ENCODE measurements around the gene PLCL1.

Gene PLCL1

DNA sequence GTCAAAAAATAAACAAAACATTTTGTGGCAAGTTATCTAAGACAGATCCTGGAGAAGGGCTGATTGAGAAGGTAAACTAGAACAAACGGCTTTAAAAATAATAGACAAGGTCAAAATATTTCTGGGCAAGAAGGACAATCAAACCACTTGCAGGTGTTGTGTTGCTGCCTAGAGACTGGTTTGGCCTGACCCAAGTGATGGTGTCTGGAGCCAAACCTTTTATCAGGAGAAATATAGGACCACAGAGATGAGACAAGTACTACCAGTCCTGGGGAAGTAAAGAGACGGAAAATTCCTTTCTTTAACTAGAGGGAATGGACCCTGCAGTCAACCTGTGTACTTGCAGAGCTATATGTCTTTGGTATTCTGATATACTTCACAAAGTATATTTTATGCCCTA, 44.2 kb downstream of the PLCL1 start:
- ATAC-seq (replicated peaks; ENCODE audit: extremely low read depth, poor library complexity, severe bottlenecking) (no peak), DNase-seq (ENCODE audit: low spot score in 2 of 2) (no peak)
- no peak overlapping the region for H3K27ac Mint-ChIP-seq (ENCODE audit: low read depth)
- no peaks in the 10 kb centered on the region for H3K9me3 Mint-ChIP-seq
- peaks cover 1% of the 10 kb centered on the region for H3K36me3 Mint-ChIP-seq (ENCODE audit: insufficient read depth)
- H3K27me3 Mint-ChIP-seq, result peaks cover 49% of the 10 kb centered on the region
- no peak overlapping the region for H3K4me3 Mint-ChIP-seq
- no peaks in the 10 kb centered on the region for H3K4me1 Mint-ChIP-seq

DNA sequence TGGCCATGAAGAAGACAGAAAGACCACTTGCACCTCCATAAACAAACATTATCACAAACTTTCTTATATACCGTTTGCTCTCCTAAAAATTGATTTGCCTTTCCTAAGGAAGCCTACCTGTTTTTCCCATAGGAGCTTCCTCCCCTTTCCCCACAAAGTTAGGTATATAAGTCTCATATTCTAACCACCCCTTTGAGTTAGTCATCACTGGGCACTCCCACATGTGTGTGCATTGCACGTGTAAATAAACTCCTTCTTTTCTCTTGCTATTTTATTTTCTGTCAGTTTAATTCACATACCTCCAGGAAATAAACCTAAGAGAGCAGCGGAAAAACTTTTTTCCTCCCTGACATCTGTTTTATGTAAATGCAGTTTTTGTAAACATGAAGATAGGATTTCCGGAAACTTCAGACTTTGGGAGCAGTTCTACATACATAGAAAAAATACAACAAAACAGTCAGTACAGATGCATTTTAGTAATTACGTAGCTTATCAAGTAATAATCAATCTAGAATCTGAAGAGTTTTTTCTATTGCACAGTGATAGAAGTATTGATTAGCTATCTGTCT, 46.6 kb downstream of the PLCL1 start:
- Mint-ChIP-seq H3K4me3 (no peak overlapping the region), H3K27me3 (peaks cover 26% of the 10 kb centered on the region), H3K27ac (ENCODE audit: low read depth) (no peak overlapping the region), H3K9me3 (no peaks in the 10 kb centered on the region), H3K36me3 (ENCODE audit: insufficient read depth) (peaks cover 1% of the 10 kb centered on the region), H3K4me1 (no peaks in the 10 kb centered on the region)
- no peak for ATAC-seq (replicated peaks; ENCODE audit: extremely low read depth, poor library complexity, severe bottlenecking)
- no peak for DNase-seq (ENCODE audit: low spot score in 2 of 2)

DNA sequence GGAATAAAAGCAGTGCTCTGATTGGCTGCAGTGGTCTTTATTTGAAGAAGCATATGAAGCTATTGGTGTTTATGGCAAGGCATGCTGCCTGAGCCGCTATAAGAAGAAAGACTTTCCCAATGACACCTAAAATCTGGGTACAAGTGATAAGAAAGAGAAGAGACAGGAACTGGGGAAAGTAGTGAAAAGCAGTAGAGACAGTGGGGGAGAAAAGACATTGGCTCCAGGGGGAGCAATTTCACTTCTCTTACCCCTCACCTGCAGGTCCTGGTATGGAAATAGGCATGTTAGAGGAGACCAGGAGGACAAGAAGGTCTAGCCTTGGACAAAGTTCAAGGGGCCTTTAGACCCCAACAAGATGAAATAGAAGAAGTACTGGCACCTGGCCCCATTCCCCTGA, 47.1 kb downstream of the PLCL1 start:
- peaks cover 22% of the 10 kb centered on the region for H3K27me3 Mint-ChIP-seq
- ATAC-seq (replicated peaks; ENCODE audit: extremely low read depth, poor library complexity, severe bottlenecking) (no peak), DNase-seq (ENCODE audit: low spot score in 2 of 2) (no peak)
- no peaks in the 10 kb centered on the region for H3K9me3 Mint-ChIP-seq
- no peak overlapping the region for H3K27ac Mint-ChIP-seq (ENCODE audit: low read depth)
- no peaks in the 10 kb centered on the region for H3K4me1 Mint-ChIP-seq
- H3K36me3 Mint-ChIP-seq (ENCODE audit: insufficient read depth), result peaks cover 1% of the 10 kb centered on the region
- H3K4me3 Mint-ChIP-seq, result no peak overlapping the region

DNA sequence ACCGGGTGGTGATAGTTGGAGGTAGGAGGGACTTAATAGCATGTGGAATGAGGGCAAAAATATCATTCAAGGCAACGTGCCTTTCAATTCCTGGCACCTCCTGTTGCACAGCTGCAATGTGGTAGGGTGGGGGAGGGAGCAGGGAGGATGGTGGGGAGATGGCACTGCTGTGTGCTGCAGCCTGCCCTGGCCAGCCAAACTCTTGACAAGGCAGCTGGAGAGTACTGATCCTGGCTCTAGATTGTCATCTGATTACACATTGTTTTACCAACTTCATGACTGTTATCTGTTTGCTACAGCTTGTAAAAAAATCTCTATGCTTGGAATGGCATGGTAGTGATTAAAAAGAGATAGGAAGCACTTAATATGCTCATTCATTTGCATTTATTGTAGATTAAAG, 47.7 kb downstream of the PLCL1 start:
- peaks cover 20% of the 10 kb centered on the region for H3K27me3 Mint-ChIP-seq
- no peaks in the 10 kb centered on the region for H3K9me3 Mint-ChIP-seq
- no peaks in the 10 kb centered on the region for H3K4me1 Mint-ChIP-seq
- no peak overlapping the region for H3K27ac Mint-ChIP-seq (ENCODE audit: low read depth)
- ATAC-seq (replicated peaks; ENCODE audit: extremely low read depth, poor library complexity, severe bottlenecking) (no peak), DNase-seq (ENCODE audit: low spot score in 2 of 2) (no peak)
- peaks cover 1% of the 10 kb centered on the region for H3K36me3 Mint-ChIP-seq (ENCODE audit: insufficient read depth)
- H3K4me3 Mint-ChIP-seq, result no peak overlapping the region

DNA sequence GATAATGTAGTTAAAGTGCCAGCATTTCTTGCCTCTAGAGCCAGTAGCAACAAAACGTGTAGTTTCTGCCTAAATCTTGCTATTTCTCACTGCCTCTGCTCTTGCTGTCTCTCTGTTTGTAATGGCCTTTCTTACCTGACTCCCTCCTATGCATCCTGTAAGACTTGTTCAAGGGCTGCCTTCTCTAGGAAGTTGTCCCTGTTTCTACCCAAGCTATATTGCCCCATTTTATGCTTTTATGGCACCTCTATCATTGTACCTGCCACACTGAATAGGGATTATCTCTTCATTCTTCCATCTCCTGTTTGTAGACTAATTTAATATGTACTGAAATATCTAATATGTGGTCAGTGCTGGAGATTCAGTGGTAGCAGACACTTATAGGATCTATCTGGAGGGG, 49.2 kb downstream of the PLCL1 start:
- Mint-ChIP-seq H3K9me3 (no peaks in the 10 kb centered on the region), H3K27me3 (peaks cover 11% of the 10 kb centered on the region), H3K4me3 (no peak overlapping the region), H3K36me3 (ENCODE audit: insufficient read depth) (peaks cover 1% of the 10 kb centered on the region), H3K4me1 (no peaks in the 10 kb centered on the region), H3K27ac (ENCODE audit: low read depth) (no peak overlapping the region)
- ATAC-seq (replicated peaks; ENCODE audit: extremely low read depth, poor library complexity, severe bottlenecking), result no peak
- DNase-seq (ENCODE audit: low spot score in 2 of 2), result no peak

DNA sequence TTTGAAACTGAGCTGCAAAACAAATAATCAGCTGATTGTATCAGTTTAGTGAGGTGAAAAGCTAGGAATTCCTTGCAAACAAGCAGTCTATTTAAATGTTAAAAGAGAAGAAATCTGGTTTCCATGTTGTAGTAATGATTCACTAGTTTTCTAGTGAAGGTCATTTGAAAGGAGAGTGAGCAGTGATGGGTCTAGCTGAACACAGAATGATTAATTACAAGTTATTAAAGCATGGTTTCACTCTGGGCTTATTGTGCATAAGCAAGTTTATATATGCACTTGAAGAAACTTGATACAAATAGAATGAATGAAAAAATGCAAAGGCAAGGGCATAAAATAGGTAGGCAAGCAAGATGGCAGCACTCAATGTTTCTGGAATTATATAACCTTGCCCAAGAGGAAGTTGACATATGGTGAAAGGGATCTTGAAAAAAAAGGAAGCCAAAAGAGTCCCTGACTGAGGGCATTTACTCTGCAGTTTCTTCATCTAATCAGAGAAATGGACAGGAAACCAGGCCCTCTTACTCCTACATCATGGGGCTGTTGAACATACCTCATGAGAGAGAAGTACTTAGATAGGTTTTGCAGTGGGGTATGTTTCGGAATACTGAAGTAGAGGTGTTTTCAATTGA, 53.2 kb downstream of the PLCL1 start:
- DNase-seq (ENCODE audit: low spot score in 2 of 2) (no peak), ATAC-seq (replicated peaks; ENCODE audit: extremely low read depth, poor library complexity, severe bottlenecking) (no peak)
- Mint-ChIP-seq H3K9me3 (no peaks in the 10 kb centered on the region), H3K4me3 (no peak overlapping the region), H3K4me1 (no peaks in the 10 kb centered on the region), H3K36me3 (ENCODE audit: insufficient read depth) (no peaks in the 10 kb centered on the region), H3K27me3 (no peaks in the 10 kb centered on the region), H3K27ac (ENCODE audit: low read depth) (no peak overlapping the region)

DNA sequence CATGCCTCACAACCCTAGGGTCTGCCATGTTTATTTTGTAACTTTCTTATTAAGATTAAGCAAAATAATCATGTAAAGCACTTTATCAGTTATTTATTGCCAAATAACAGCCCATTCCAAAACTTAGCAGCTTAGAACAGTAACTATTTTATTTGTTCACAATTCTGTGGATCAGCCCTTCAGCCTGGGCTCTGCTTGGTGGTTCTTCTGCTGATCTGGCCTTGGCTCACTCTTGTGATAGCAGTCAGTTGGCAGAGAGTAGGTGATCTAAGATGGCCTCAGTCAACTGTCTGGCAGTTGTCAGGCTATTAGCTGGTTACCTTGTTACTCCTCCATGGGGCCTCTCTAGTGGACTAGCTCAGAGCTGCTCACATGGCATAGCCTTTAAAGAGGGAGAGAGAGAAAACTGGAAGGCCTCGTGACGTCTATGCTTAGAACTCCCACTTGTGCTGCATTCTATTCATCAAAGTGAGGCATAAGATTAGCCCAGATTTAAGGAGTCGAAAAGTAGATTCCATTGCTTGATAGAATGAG, 54.3 kb downstream of the PLCL1 start:
- no peak for DNase-seq (ENCODE audit: low spot score in 2 of 2)
- H3K4me1 Mint-ChIP-seq, result no peaks in the 10 kb centered on the region
- H3K27me3 Mint-ChIP-seq, result no peaks in the 10 kb centered on the region
- no peaks in the 10 kb centered on the region for H3K36me3 Mint-ChIP-seq (ENCODE audit: insufficient read depth)
- H3K27ac Mint-ChIP-seq (ENCODE audit: low read depth), result no peak overlapping the region
- H3K9me3 Mint-ChIP-seq, result no peaks in the 10 kb centered on the region
- ATAC-seq (replicated peaks; ENCODE audit: extremely low read depth, poor library complexity, severe bottlenecking), result no peak
- H3K4me3 Mint-ChIP-seq, result no peak overlapping the region

DNA sequence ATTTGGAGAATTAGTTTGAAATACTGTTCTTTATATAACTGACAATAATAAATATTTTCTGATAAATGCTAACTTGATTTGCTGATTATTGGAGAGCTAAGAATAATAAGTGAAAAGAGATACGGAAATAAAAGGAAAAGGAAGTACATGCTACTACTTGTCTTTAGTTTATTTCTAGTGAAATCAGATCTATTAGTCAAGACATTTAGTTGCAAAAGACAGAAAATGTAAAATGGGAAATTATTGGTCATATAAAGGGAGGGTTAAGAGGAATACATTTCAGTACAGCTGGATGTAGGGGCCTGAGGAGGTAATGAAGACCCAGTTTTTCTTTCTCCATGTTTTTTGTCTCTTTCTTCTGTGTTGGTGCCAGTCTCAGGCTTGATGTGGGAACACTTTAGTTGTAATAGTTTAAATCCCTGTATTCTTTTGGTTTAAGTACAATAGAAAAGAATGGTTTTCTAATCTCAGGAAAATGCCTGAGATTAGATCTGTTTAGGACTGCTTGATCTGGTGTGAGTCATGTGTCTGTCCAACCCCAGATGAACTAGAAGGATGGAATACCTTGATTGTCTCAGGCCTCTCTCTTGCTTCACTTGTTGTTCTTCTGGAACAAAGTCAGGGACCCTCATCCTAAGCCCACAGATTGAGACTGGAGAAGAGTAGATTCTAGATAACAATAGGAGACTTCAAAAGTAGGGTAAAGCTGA, 58.0 kb downstream of the PLCL1 start:
- Mint-ChIP-seq H3K4me3 (no peak overlapping the region), H3K36me3 (ENCODE audit: insufficient read depth) (no peaks in the 10 kb centered on the region), H3K4me1 (no peaks in the 10 kb centered on the region), H3K27me3 (no peaks in the 10 kb centered on the region), H3K9me3 (no peaks in the 10 kb centered on the region), H3K27ac (ENCODE audit: low read depth) (no peak overlapping the region)
- DNase-seq (ENCODE audit: low spot score in 2 of 2) (no peak), ATAC-seq (replicated peaks; ENCODE audit: extremely low read depth, poor library complexity, severe bottlenecking) (no peak)

DNA sequence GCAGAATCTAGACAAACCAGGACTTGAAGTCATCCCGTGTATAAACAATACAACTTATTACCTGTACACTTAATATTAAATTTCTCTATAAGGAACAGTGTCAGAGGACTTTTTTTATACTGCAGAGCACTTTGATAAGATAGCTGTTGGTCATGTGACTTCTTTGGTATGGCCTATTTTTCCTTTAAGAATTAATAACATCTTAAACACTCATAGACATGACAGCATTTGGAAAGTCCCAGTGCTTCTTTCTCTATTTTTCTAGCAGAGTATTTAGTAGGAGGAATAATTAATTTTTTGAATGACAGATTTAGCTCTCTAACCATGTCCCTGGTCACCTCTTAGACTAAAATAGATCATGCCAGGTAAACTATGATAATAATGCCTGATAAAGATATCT, 59.4 kb downstream of the PLCL1 start:
- no peaks in the 10 kb centered on the region for H3K9me3 Mint-ChIP-seq
- DNase-seq (ENCODE audit: low spot score in 2 of 2) (no peak), ATAC-seq (replicated peaks; ENCODE audit: extremely low read depth, poor library complexity, severe bottlenecking) (no peak)
- no peaks in the 10 kb centered on the region for H3K4me1 Mint-ChIP-seq
- no peak overlapping the region for H3K27ac Mint-ChIP-seq (ENCODE audit: low read depth)
- no peak overlapping the region for H3K4me3 Mint-ChIP-seq
- no peaks in the 10 kb centered on the region for H3K36me3 Mint-ChIP-seq (ENCODE audit: insufficient read depth)
- H3K27me3 Mint-ChIP-seq, result no peaks in the 10 kb centered on the region

DNA sequence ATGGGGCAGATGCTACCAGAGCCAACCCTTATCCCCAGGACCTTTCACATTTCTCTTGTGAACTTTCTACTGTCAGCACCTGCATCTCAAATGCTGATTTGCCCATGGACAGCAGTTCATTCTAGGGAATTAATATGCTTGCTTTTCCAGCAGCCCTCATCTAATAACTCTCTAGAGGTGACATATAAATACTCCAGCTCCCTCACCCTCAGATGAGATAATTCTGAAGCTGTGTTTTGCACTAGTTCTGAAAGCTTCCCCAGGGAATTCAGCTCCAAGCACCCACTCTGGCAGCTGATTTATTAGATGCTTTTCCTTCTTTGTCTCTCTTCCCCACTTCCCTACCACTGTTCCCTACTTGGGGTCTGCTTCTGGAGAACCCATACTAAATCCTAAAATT, 62.1 kb downstream of the PLCL1 start:
- Mint-ChIP-seq H3K4me3 (no peak overlapping the region), H3K9me3 (no peaks in the 10 kb centered on the region), H3K27me3 (no peaks in the 10 kb centered on the region), H3K4me1 (no peaks in the 10 kb centered on the region), H3K36me3 (ENCODE audit: insufficient read depth) (no peaks in the 10 kb centered on the region), H3K27ac (ENCODE audit: low read depth) (no peak overlapping the region)
- DNase-seq (ENCODE audit: low spot score in 2 of 2) (no peak), ATAC-seq (replicated peaks; ENCODE audit: extremely low read depth, poor library complexity, severe bottlenecking) (no peak)

DNA sequence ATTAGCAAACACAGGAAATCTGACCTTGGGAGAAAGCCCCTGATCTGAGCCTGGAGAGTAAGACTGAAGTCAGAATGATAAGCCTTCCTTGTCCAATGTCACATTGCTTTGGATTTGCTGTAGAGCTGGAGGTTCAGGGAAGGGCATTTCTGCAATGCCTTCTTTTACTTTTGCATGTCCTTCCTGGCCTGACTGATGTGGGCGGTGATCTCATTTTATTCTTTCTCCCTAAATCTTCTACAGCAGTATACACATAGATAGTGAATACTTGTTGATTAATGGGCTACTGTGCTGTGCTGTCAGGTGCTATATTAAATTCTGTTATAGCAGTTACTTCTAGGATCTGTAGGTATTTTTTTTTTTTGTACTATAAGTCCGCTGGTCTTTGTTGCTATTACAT, 62.6 kb downstream of the PLCL1 start:
- Mint-ChIP-seq H3K36me3 (ENCODE audit: insufficient read depth) (no peaks in the 10 kb centered on the region), H3K27me3 (no peaks in the 10 kb centered on the region), H3K4me1 (peaks cover under 1% of the 10 kb centered on the region), H3K27ac (ENCODE audit: low read depth) (no peak overlapping the region), H3K4me3 (no peak overlapping the region), H3K9me3 (no peaks in the 10 kb centered on the region)
- no peak for ATAC-seq (replicated peaks; ENCODE audit: extremely low read depth, poor library complexity, severe bottlenecking)
- DNase-seq (ENCODE audit: low spot score in 2 of 2), result no peak

DNA sequence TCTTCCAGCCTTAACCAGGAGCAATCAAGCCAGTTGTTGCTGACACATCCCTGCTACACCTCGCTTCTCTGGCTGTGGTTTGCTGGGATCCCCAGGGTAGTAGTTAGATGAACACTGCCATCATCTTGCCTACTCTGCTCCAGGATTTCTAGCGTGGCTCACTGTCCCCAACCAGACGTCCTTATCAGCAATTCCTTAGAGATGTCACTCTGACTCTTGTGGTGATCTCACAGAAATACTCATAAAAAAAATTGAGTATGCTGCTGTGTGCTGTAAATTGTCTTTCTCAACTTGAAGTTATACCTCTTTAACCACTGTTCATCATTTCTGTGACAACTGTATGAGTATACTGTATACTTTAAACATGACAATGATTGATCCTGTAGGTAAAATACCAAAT, 63.2 kb downstream of the PLCL1 start:
- no peak for ATAC-seq (replicated peaks; ENCODE audit: extremely low read depth, poor library complexity, severe bottlenecking)
- H3K27me3 Mint-ChIP-seq, result no peaks in the 10 kb centered on the region
- no peaks in the 10 kb centered on the region for H3K36me3 Mint-ChIP-seq (ENCODE audit: insufficient read depth)
- H3K27ac Mint-ChIP-seq (ENCODE audit: low read depth), result no peak overlapping the region
- peaks cover 5% of the 10 kb centered on the region for H3K4me1 Mint-ChIP-seq
- H3K4me3 Mint-ChIP-seq, result no peak overlapping the region
- H3K9me3 Mint-ChIP-seq, result no peaks in the 10 kb centered on the region
- DNase-seq (ENCODE audit: low spot score in 2 of 2), result no peak

DNA sequence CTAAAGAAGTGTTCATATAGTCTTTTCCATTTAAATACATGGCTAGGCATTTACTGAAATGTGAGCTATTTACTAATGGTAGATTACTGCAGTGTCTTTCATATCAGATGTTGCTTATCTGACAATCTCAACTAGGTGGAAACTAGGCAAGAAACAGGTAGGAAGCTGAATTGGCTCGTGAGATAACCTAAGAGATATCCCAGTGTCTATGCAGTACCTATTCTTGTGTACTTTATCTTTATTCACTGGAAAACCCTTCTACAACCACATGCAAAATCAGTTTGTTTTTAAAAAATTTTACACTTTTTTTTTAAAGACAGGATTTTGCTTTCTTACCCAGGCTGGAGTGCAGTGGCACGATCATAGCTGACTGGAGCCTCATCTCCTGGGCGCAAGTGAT, 63.8 kb downstream of the PLCL1 start:
- Mint-ChIP-seq H3K9me3 (no peaks in the 10 kb centered on the region), H3K4me1 (peaks cover 5% of the 10 kb centered on the region), H3K36me3 (ENCODE audit: insufficient read depth) (no peaks in the 10 kb centered on the region), H3K27ac (ENCODE audit: low read depth) (no peak overlapping the region), H3K27me3 (no peaks in the 10 kb centered on the region), H3K4me3 (no peak overlapping the region)
- DNase-seq (ENCODE audit: low spot score in 2 of 2) (no peak), ATAC-seq (replicated peaks; ENCODE audit: extremely low read depth, poor library complexity, severe bottlenecking) (no peak)
